ENCODE results near the gene TTN.

TTN gene

GRCh38 chr2:178833382-178833781 is 26.2 kb upstream of the TTN start:
- H3K4me1 ChIP-seq (ENCODE audit: control insufficient read depth, insufficient read depth, low read length, unreplicated experiment): no peaks in the 10 kb centered on the region
- no peaks in the 10 kb centered on the region for H3K36me3 ChIP-seq (ENCODE audit: insufficient read depth, low read length)
- H3K27me3 ChIP-seq (ENCODE audit: insufficient read depth, low read length): peaks cover 3% of the 10 kb centered on the region; the same call in 1 of the 2 replicates
- no peaks in the 10 kb centered on the region for H3K79me2 ChIP-seq (ENCODE audit: control insufficient read depth, insufficient read depth, low read length, unreplicated experiment)
- no peak overlapping the region for H3K27ac ChIP-seq (ENCODE audit: low read depth, low read length)
- no peak overlapping the region for H2AFZ ChIP-seq (ENCODE audit: low read length, unreplicated experiment)
- no peak overlapping the region for H3K4me3 ChIP-seq (ENCODE audit: low read depth, low read length)

- Histone ChIP-seq H3K4me3 (ENCODE audit: low read depth, low read length) (no peak overlapping the region), H3K79me2 (ENCODE audit: control insufficient read depth, insufficient read depth, low read length, unreplicated experiment) (no peaks in the 10 kb centered on the region), H3K27ac (ENCODE audit: low read depth, low read length) (no peak overlapping the region), H3K36me3 (ENCODE audit: insufficient read depth, low read length) (no peaks in the 10 kb centered on the region), H3K27me3 (ENCODE audit: insufficient read depth, low read length) (no peaks in the 10 kb centered on the region), H2AFZ (ENCODE audit: low read length, unreplicated experiment) (no peak overlapping the region), H3K4me1 (ENCODE audit: control insufficient read depth, insufficient read depth, low read length, unreplicated experiment) (peaks cover 2% of the 10 kb centered on the region)
Measured at GRCh38 chr2:178830451-178830850, 23.2 kb upstream of the TTN start.

GRCh38 chr2:178829981-178830380 is 22.8 kb upstream of the TTN start:
- Histone ChIP-seq H2AFZ (ENCODE audit: low read length, unreplicated experiment) (no peak overlapping the region), H3K4me3 (ENCODE audit: low read depth, low read length) (no peak overlapping the region), H3K4me1 (ENCODE audit: control insufficient read depth, insufficient read depth, low read length, unreplicated experiment) (peaks cover 3% of the 10 kb centered on the region), H3K79me2 (ENCODE audit: control insufficient read depth, insufficient read depth, low read length, unreplicated experiment) (no peaks in the 10 kb centered on the region), H3K27ac (ENCODE audit: low read depth, low read length) (no peak overlapping the region), H3K27me3 (ENCODE audit: insufficient read depth, low read length) (no peaks in the 10 kb centered on the region), H3K36me3 (ENCODE audit: insufficient read depth, low read length) (no peaks in the 10 kb centered on the region)

- no peak overlapping the region for H3K27ac ChIP-seq (ENCODE audit: low read depth, low read length)
- no peaks in the 10 kb centered on the region for H3K27me3 ChIP-seq (ENCODE audit: insufficient read depth, low read length)
- peak overlapping the region; percentile 18 for H2AFZ ChIP-seq (ENCODE audit: low read length, unreplicated experiment)
- H3K36me3 ChIP-seq (ENCODE audit: insufficient read depth, low read length): no peaks in the 10 kb centered on the region
- peaks cover 3% of the 10 kb centered on the region for H3K4me1 ChIP-seq (ENCODE audit: control insufficient read depth, insufficient read depth, low read length, unreplicated experiment)
- no peak overlapping the region for H3K4me3 ChIP-seq (ENCODE audit: low read depth, low read length)
- H3K79me2 ChIP-seq (ENCODE audit: control insufficient read depth, insufficient read depth, low read length, unreplicated experiment): no peaks in the 10 kb centered on the region
Measured at GRCh38 chr2:178829299-178829960, 22.2 kb upstream of the TTN start.

- no peak overlapping the region for H2AFZ ChIP-seq (ENCODE audit: low read length, unreplicated experiment)
- H3K4me3 ChIP-seq (ENCODE audit: low read depth, low read length): no peak overlapping the region
- no peaks in the 10 kb centered on the region for H3K27me3 ChIP-seq (ENCODE audit: insufficient read depth, low read length)
- H3K36me3 ChIP-seq (ENCODE audit: insufficient read depth, low read length): no peaks in the 10 kb centered on the region
- no peaks in the 10 kb centered on the region for H3K79me2 ChIP-seq (ENCODE audit: control insufficient read depth, insufficient read depth, low read length, unreplicated experiment)
- no peak overlapping the region for H3K27ac ChIP-seq (ENCODE audit: low read depth, low read length)
- H3K4me1 ChIP-seq (ENCODE audit: control insufficient read depth, insufficient read depth, low read length, unreplicated experiment): peaks cover 3% of the 10 kb centered on the region
Measured at GRCh38 chr2:178828486-178828881, 21.3 kb upstream of the TTN start.

DNA sequence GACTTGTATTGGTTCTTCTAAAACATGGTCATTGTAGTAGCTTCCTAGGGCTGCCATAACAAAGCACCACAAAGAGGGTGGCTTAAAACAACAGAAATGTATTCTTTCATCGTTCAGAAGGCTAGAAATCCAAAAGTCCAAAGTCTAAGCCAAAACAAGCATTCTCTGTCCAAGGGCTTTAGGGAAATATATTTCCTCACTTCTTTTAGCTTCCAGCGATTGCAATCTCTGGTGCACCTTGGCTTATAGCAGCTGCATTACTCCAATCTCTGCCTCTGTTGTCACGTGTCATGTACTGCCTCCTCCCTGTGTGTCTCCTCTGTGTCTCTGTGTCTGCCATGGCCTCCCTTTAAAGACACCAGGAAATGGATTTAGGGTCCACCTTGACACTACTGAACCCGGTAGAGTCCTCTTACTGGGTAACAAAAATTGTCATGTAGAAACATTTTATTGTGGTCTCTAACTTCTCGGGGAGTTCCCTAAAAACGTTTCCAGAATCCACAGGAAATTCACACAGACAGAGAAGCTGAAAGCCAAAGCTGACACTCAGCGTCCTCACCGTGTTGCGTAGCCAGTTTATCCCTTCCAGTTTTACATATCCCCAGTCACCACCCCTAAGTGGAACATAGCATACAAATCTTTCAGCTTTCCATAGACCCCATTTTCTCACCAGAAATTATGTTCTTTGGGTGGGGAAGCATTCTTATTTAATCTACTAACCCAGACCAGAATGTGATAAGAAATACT is 20.7 kb upstream of the TTN start:
- Histone ChIP-seq H2AFZ (ENCODE audit: low read length, unreplicated experiment) (no peak overlapping the region), H3K4me3 (ENCODE audit: low read depth, low read length) (no peak overlapping the region), H3K27ac (ENCODE audit: low read depth, low read length) (no peak overlapping the region), H3K4me1 (ENCODE audit: control insufficient read depth, insufficient read depth, low read length, unreplicated experiment) (peaks cover 3% of the 10 kb centered on the region), H3K36me3 (ENCODE audit: insufficient read depth, low read length) (no peaks in the 10 kb centered on the region), H3K27me3 (ENCODE audit: insufficient read depth, low read length) (no peaks in the 10 kb centered on the region), H3K79me2 (ENCODE audit: control insufficient read depth, insufficient read depth, low read length, unreplicated experiment) (no peaks in the 10 kb centered on the region)

- peaks cover 3% of the 10 kb centered on the region for H3K4me1 ChIP-seq (ENCODE audit: control insufficient read depth, insufficient read depth, low read length, unreplicated experiment)
- H3K27ac ChIP-seq (ENCODE audit: low read depth, low read length): no peak overlapping the region
- H3K36me3 ChIP-seq (ENCODE audit: insufficient read depth, low read length): no peaks in the 10 kb centered on the region
- no peaks in the 10 kb centered on the region for H3K79me2 ChIP-seq (ENCODE audit: control insufficient read depth, insufficient read depth, low read length, unreplicated experiment)
- no peak overlapping the region for H3K4me3 ChIP-seq (ENCODE audit: low read depth, low read length)
- no peaks in the 10 kb centered on the region for H3K27me3 ChIP-seq (ENCODE audit: insufficient read depth, low read length)
- no peak overlapping the region for H2AFZ ChIP-seq (ENCODE audit: low read length, unreplicated experiment)
Measured at GRCh38 chr2:178827111-178827510, 19.9 kb upstream of the TTN start.

GRCh38 chr2:178825183-178825582 is 18.0 kb upstream of the TTN start:
- H3K27ac ChIP-seq (ENCODE audit: low read depth, low read length): no peak overlapping the region
- no peak overlapping the region for H2AFZ ChIP-seq (ENCODE audit: low read length, unreplicated experiment)
- H3K27me3 ChIP-seq (ENCODE audit: insufficient read depth, low read length): no peaks in the 10 kb centered on the region
- peaks cover 3% of the 10 kb centered on the region for H3K4me1 ChIP-seq (ENCODE audit: control insufficient read depth, insufficient read depth, low read length, unreplicated experiment)
- no peak overlapping the region for H3K4me3 ChIP-seq (ENCODE audit: low read depth, low read length)
- H3K36me3 ChIP-seq (ENCODE audit: insufficient read depth, low read length): no peaks in the 10 kb centered on the region
- H3K79me2 ChIP-seq (ENCODE audit: control insufficient read depth, insufficient read depth, low read length, unreplicated experiment): no peaks in the 10 kb centered on the region

DNA sequence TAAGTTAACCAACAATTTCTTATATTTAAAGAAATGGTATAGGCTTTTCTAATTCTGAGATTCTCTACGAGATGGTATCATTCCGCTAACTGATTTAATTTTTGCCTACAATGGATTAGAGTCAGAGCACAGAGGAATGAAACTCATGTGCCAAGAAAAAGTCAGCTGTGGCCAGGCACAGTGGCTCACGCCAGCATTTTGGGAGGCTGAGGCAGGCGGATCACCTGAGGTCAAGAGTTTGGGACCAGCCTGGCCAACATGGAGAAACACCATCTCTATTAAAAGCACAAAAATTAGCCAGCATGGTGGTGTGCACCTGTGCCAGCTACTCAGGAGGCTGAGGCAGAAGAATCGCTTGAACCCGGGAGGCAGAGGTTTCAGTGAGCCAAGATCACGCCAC is 17.0 kb upstream of the TTN start:
- no peaks in the 10 kb centered on the region for H3K27me3 ChIP-seq (ENCODE audit: insufficient read depth, low read length)
- H3K27ac ChIP-seq (ENCODE audit: low read depth, low read length): no peak overlapping the region
- H3K36me3 ChIP-seq (ENCODE audit: insufficient read depth, low read length): no peaks in the 10 kb centered on the region
- H2AFZ ChIP-seq (ENCODE audit: low read length, unreplicated experiment): no peak overlapping the region
- H3K79me2 ChIP-seq (ENCODE audit: control insufficient read depth, insufficient read depth, low read length, unreplicated experiment): no peaks in the 10 kb centered on the region
- no peak overlapping the region for H3K4me3 ChIP-seq (ENCODE audit: low read depth, low read length)
- H3K4me1 ChIP-seq (ENCODE audit: control insufficient read depth, insufficient read depth, low read length, unreplicated experiment): peaks cover 10% of the 10 kb centered on the region

DNA sequence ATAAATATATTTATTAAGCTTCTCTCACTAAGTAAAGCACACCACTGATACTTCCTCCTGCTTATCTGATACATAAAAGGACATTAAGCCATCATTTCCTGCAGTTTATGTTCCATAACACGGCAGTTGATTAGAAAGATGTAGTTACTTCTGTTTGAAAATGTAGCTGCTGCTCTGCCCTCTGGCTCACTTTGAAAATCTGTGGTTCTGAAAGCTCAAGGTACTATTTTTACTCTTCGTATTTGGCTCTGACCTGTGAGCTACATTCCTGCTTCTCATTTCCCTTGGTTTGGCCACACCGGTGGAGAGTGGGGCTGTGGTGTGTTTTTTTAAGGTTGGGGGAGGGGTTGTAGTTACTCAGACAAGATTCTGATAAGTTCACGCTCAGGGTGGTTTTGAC is 12.8 kb upstream of the TTN start:
- peaks cover 8% of the 10 kb centered on the region for H3K4me1 ChIP-seq (ENCODE audit: control insufficient read depth, insufficient read depth, low read length, unreplicated experiment)
- no peak overlapping the region for H3K27ac ChIP-seq (ENCODE audit: low read depth, low read length)
- H3K4me3 ChIP-seq (ENCODE audit: low read depth, low read length): no peak overlapping the region
- no peak overlapping the region for H2AFZ ChIP-seq (ENCODE audit: low read length, unreplicated experiment)
- H3K36me3 ChIP-seq (ENCODE audit: insufficient read depth, low read length): no peaks in the 10 kb centered on the region
- no peaks in the 10 kb centered on the region for H3K27me3 ChIP-seq (ENCODE audit: insufficient read depth, low read length)
- no peaks in the 10 kb centered on the region for H3K79me2 ChIP-seq (ENCODE audit: control insufficient read depth, insufficient read depth, low read length, unreplicated experiment)

Measured in ACC112 (cell line).